ENCODE measurements around the gene SERPINB4.

GRCh38 chr18:63626431-63626830 is 17.6 kb downstream of the SERPINB4 start:
- no peak for TF ChIP-seq EZH2phosphoT487 (IDR thresholded peaks at IDR 0.05; ENCODE audit: borderline replicate concordance, low read depth, low read length)
- TF ChIP-seq, protein P1, sequence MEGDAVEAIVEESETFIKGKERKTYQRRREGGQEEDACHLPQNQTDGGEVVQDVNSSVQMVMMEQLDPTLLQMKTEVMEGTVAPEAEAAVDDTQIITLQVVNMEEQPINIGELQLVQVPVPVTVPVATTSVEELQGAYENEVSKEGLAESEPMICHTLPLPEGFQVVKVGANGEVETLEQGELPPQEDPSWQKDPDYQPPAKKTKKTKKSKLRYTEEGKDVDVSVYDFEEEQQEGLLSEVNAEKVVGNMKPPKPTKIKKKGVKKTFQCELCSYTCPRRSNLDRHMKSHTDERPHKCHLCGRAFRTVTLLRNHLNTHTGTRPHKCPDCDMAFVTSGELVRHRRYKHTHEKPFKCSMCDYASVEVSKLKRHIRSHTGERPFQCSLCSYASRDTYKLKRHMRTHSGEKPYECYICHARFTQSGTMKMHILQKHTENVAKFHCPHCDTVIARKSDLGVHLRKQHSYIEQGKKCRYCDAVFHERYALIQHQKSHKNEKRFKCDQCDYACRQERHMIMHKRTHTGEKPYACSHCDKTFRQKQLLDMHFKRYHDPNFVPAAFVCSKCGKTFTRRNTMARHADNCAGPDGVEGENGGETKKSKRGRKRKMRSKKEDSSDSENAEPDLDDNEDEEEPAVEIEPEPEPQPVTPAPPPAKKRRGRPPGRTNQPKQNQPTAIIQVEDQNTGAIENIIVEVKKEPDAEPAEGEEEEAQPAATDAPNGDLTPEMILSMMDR (conservative IDR thresholded peaks at IDR 0.05; ENCODE audit: low read length), result no peak
